Left ventricle myocardium inferior (tissue), 1 donor: ENCODE results near the gene RAET1G. TPM values are rescaled to one million over a fixed set of nuclear protein-coding genes. Genes with fewer than 3 reads are reported as not detected.

Experiments
- DNase-seq: peaks from one replicate; pipeline ENCODE4 v3.0.0-alpha.2; 2020
- H3K27ac ChIP-seq: fragments of 200-600 bp; replicated peaks from 2 replicates; pipeline ENCODE4 v1.8.0; 2021
- H3K27me3 ChIP-seq: fragments of 200-600 bp; 2 replicates; pipeline ENCODE4 v1.8.0; 2021; ENCODE audit warnings: low read depth
- H3K36me3 ChIP-seq: fragments of 200-600 bp; 2 replicates; pipeline ENCODE4 v1.8.0; 2021
- H3K4me1 ChIP-seq: fragments of 200-600 bp; 2 replicates; pipeline ENCODE4 v1.8.0; 2021
- H3K4me3 ChIP-seq: fragments of 200-600 bp; 2 replicates; pipeline ENCODE4 v1.8.0; 2021; ENCODE audit warnings: mild to moderate bottlenecking, moderate library complexity
- H3K9me3 ChIP-seq: fragments of 200-600 bp; replicated peaks from 2 replicates; pipeline ENCODE4 v1.8.0; 2021
- CTCF ChIP-seq: fragments of 200-600 bp; IDR thresholded peaks from 2 replicates; pipeline ENCODE4 v1.8.0; 2021; ENCODE audit warnings: antibody characterized with exemption, mild to moderate bottlenecking, borderline replicate concordance
- intact Hi-C: fragments of 100-400 bp; cut with micrococcal nuclease; formaldehyde crosslinking; loops from one replicate; pipeline ENCODE4 v1.11.0; 2022
- total RNA-seq: library from RNA; stranded (reverse); fragmentation: NEBNext Ultra II Directional; extraction: Animal tissue kit (Norgen Biotek cat#: 25700); gene quantifications from one replicate; pipeline ENCODE4 v1.2.1, GENCODE V29; 2021
- donor health status: DM: no; HTN: yes; CAD: no; lungs with severe emphysema.

Gene RAET1G
- total RNA-seq, 1 donor from 2014 or later = 0.19 TPM

GRCh38 chr6:149899926-149900619 lies 22.8 kb downstream of the RAET1G start:
- Histone ChIP-seq H3K36me3 (no peaks in the 10 kb centered on the region), H3K4me1 (peaks cover 29% of the 10 kb centered on the region), H3K9me3 (no peaks in the 10 kb centered on the region), H3K27me3 (no peaks in the 10 kb centered on the region), H3K4me3 (no peak overlapping the region), H3K27ac (no peak overlapping the region)
- TF ChIP-seq CTCF = no peak
- DNase-seq = no peak
- intact Hi-C loops = no loop called here

DNA sequence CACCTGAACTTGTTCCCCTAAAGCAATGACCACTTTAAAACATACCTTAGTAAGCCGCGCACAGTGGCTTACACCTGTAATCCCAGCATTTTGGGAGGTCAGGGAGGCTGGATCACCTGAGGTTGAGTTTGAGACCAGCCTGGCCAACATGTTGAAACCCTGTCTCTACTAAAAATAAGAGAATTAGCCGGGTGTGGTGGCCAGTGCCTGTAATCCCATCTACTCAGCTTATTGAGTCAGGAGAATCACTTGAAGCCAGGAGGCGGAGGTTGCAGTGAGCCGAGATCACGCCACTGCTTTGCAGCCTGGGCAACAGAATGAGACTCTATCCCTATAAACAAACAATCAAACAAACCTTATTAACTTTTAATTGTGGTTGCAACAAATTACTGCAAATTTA lies 23.4 kb downstream of the RAET1G start:
- intact Hi-C loops = no loop called here
- H3K4me3 ChIP-seq = no peak overlapping the region
- TF ChIP-seq CTCF = no peak
- H3K36me3 ChIP-seq = no peaks in the 10 kb centered on the region
- no peaks in the 10 kb centered on the region for H3K9me3 ChIP-seq
- H3K27ac ChIP-seq = no peak overlapping the region
- DNase-seq = no peak
- H3K4me1 ChIP-seq = peaks cover 34% of the 10 kb centered on the region
- no peaks in the 10 kb centered on the region for H3K27me3 ChIP-seq

GRCh38 chr6:149898966-149899365 lies 24.0 kb downstream of the RAET1G start:
- H3K4me3 ChIP-seq = no peak overlapping the region
- H3K4me1 ChIP-seq = peaks cover 34% of the 10 kb centered on the region
- no peak overlapping the region for H3K27ac ChIP-seq
- no peaks in the 10 kb centered on the region for H3K27me3 ChIP-seq
- intact Hi-C loops = no loop called here
- H3K36me3 ChIP-seq = no peaks in the 10 kb centered on the region
- DNase-seq = no peak
- no peak for TF ChIP-seq CTCF
- H3K9me3 ChIP-seq = no peaks in the 10 kb centered on the region

- Histone ChIP-seq H3K4me3 (peak within 1 kb of the TSS; percentile 43), H3K27me3 (no peaks in the 10 kb centered on the region), H3K4me1 (peaks cover 34% of the 10 kb centered on the region), H3K9me3 (no peaks in the 10 kb centered on the region), H3K27ac (peak within 1 kb of the TSS; percentile 84), H3K36me3 (no peaks in the 10 kb centered on the region)
- DNase-seq = no peak
- intact Hi-C loops = no loop called here
- TF ChIP-seq CTCF = no peak
Observed at GRCh38 chr6:149897855-149898744, 24.8 kb downstream of the RAET1G start, which contains the start of gene RAET1E. RAET1E (minus strand) TSS chr6:149898113; CDS start chr6:149890901, 7,212 bp downstream.

DNA sequence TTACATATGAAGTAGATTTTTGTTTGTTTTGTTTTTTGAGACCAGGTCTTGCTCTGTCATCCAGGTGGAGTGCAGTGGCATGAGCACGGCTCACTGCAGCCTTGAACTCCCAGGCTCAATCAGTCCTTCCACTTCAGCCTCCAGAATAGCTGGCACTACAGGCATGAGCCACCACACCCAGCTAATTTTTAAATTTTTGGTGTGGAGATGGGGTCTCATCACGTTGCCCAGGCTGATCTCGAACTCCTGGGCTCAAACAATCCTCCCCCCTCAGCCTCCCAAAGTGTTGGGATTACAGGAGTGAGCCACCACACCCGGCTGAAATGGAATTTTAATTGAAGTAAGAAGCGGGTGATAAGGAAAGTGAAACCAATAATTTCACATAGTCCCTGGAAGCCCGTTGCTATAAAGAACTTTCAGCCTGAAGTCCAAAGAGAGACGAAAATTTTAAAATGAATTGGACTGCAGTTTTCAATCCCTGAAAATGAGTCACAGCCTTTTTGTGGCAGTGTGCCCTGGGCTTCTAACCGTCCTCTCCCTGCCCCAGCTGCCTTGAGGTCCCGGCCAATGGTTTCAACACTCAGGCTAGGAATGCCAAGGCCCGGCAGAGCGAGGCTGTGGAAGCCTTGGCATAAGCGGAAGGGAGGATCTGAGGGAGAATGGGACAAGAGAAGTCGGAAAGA lies 25.8 kb downstream of the RAET1G start:
- intact Hi-C loops = no loop called here
- H3K9me3 ChIP-seq = no peaks in the 10 kb centered on the region
- peak; percentile 83 for DNase-seq
- peak overlapping the region; percentile 84 for H3K27ac ChIP-seq
- H3K36me3 ChIP-seq = no peaks in the 10 kb centered on the region
- H3K4me3 ChIP-seq = peak overlapping the region; percentile 43
- peaks cover 34% of the 10 kb centered on the region for H3K4me1 ChIP-seq
- no peaks in the 10 kb centered on the region for H3K27me3 ChIP-seq
- no peak for TF ChIP-seq CTCF
